HG02798 (cell line): ENCODE data around the gene NMT1.

Experiments used
- ATAC-seq: cut with Tn5 transposase; IDR thresholded peaks from one replicate; pipeline ENCODE4 v1.9.1; 2021; ENCODE audit warnings: mild to moderate bottlenecking; ENCODE audit not compliant: unreplicated experiment, poor library complexity

The NMT1 gene

GRCh38 chr17:45102856-45103255 is 41.7 kb downstream of the NMT1 start:
- no peak for ATAC-seq

DNA sequence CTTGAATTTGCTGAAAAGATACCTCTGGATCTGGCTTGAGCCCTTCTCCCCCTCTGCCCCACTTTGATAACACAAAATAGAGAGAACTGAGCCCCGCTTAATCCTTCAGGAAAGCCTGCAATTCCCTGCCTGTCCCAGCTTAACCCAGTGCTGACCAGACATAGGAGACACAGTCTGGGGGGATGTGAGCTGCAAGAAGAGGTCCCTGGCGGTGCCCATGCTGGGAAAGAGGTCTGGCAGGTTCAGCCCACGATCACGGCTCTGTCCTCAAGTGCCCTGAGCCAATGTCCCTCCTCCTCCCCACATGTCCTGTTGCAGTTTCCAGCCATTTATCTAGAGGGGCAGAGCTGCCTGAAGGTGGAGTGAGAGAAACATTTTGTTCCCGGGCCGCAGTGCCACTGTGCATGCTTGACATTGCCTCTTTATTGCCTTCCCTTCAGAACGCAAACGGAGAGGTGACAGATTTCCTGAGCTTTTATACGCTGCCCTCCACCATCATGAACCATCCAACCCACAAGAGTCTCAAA is 42.2 kb downstream of the NMT1 start:
- ATAC-seq, result no peak

- ATAC-seq, result no peak
Measured at GRCh38 chr17:45104029-45104428, 42.9 kb downstream of the NMT1 start.

DNA sequence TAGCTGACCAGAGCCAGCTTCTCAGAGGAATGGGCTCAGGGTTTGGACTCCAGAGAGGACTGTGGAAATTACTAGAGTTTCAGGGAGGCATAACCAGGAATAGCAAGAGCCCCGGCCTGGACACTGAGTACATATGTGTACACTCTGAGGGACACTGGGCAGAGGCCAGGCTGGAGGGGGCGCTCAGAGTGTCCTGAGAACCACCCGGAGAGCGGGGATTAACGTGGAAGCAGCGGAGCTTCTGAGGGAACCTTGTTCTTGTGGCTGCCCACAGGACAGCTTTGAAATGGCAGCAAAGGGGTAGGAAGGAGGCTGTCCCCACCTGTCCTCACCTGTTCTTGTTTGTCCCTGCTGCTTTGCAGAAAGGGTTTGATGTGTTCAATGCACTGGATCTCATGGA is 43.4 kb downstream of the NMT1 start:
- no peak for ATAC-seq

DNA sequence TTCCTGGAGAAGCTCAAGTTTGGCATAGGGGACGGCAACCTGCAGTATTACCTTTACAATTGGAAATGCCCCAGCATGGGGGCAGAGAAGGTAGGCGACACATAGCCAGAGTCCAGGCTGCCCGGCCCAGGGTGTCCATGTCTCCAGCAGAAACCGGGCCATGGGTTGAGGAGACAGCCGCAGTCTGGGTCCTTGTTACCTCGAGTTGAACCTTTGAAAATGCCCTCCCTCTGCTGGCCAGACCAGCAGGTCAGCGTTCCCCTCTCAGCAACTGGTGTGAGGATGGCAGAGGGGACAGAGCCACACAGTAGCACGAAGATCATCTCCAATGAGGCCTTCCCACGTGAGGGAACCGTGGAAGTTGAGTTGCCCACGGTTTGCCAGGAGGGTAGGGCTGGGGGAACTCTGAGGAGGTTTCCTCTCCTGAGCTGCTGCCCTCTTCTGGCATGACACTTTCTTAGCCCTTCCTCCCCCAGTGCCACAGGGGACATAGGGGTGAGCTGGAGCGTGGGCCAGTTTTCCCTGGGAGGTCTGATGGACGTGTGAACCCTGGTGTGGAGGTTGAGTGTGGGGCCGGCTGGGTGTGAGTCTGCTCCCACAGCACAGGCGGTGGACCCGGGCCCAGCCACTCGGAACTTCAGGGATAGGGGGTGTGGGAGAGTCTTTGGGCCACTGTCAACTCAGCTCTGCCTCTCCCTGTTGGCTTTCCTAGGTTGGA is 43.9 kb downstream of the NMT1 start:
- ATAC-seq, result no peak

- ATAC-seq, result no peak
Measured at GRCh38 chr17:45106096-45106495, 45.0 kb downstream of the NMT1 start.

DNA sequence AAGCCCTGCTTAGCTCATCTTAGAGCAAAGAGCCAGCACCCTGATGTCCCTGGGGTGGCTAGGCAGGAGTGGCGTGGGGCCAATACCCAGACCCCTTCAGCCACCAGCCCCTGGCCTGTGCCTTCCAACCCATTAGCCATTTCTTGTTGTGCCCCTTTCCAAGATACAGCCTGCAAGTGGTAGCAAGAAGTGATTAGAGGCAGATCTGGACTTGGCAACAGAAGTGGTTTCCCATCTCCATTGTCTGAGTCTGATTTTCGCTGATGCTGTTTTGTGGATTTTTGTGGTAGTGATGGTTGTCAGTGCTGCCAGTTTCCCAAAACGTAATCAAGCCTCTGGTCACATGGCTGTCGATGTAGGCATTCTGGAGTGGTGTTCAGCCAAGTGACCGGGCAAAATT is 45.5 kb downstream of the NMT1 start:
- no peak for ATAC-seq

- ATAC-seq, result no peak
Measured at GRCh38 chr17:45107293-45108010, 46.3 kb downstream of the NMT1 start.

- no peak for ATAC-seq
Measured at GRCh38 chr17:45108051-45108450, 46.9 kb downstream of the NMT1 start.

- no peak for ATAC-seq
Measured at GRCh38 chr17:45108595-45109521, 47.7 kb downstream of the NMT1 start.

DNA sequence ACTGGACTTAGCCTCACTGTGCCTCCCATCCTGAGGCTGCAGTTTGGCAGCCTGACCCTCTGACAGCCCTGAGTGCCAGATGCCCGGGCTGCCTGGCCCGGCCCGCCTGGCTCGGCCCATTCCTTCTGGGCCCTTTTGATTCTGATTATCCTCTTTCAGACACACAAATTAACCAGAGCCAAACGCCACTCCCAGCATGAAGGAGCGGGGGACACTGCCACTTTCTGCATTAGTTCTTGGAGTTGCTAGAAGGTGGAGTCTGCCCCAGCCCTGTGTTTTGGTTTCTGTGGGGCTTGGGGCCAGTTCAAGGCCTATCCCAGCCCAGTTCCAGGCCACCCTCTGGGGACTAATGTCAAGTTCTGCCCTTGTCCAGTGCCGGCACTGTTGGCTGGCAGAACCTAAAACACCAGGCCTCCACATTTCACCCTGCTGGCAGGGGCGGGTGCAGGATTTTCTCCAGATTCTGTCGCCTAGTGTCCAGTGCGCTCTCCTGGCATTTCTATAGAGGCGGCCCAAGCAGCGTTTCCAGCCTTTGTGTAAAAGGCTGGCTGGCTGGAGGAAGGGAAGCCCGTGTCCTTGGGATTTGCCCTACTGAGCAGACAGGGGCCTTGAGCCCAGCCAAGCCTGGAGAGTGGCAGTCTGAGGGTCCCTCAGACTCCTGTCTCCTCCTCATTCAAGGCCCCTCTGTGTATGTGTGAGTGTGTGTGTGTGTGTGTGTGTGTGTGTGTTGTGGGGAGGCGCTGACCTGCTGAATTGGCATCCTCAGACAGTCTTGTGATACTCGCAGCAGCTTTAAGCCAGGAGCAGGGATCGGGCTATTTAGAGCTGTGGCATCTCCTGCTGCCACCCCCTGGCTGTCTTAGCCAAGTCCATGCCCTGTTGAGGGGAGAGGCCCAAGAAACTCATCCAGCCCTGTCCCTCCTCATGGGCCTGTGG is 49.8 kb downstream of the NMT1 start:
- no peak for ATAC-seq

GRCh38 chr17:45111850-45112249 is 50.7 kb downstream of the NMT1 start:
- ATAC-seq, result no peak

GRCh38 chr17:45112559-45113423 is 51.7 kb downstream of the NMT1 start:
- no peak for ATAC-seq

- ATAC-seq, result no peak
Measured at GRCh38 chr17:45113424-45113754, 52.3 kb downstream of the NMT1 start.

- no peak for ATAC-seq
Measured at GRCh38 chr17:45114117-45114932, 53.2 kb downstream of the NMT1 start.

DNA sequence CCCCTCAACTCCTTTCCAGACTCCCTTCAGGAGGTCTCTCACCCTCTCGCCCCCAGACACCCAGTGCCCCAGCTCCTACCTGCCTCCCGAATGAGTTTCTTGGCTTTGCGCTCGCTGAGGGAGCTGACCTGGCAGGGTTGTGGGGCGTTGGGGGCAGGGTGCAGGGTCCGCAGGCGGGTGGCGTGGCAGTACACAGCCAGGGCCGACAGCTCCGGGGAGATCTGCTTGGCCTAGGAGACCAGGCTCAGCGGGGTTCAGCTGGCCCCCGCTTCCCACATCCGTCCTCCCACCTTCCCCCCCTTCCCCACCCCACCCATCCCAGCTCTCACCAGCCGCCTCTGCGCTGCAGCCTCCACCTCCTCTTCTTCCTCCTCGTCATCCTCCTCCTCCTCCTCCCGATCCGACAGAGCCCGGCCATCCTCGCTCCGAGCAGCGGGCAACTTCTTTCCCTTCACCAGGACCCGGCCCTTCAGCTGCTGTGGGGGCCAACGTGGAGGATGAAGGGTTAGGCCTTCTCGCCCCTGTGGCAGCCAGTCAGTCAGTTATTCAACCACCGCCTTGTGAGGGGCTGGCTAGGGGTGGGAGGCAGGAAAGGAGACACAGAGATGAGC is 54.0 kb downstream of the NMT1 start:
- ATAC-seq, result no peak

GRCh38 chr17:45115871-45116270 is 54.8 kb downstream of the NMT1 start:
- no peak for ATAC-seq
